ENCODE measurements around the gene SCYL2.
"Not testable (repeated sequence)": the region's sequence is repeated elsewhere in the genome, so short reads cannot be mapped to it uniquely, and the experiment has no call there.

SCYL2 gene, protein sequence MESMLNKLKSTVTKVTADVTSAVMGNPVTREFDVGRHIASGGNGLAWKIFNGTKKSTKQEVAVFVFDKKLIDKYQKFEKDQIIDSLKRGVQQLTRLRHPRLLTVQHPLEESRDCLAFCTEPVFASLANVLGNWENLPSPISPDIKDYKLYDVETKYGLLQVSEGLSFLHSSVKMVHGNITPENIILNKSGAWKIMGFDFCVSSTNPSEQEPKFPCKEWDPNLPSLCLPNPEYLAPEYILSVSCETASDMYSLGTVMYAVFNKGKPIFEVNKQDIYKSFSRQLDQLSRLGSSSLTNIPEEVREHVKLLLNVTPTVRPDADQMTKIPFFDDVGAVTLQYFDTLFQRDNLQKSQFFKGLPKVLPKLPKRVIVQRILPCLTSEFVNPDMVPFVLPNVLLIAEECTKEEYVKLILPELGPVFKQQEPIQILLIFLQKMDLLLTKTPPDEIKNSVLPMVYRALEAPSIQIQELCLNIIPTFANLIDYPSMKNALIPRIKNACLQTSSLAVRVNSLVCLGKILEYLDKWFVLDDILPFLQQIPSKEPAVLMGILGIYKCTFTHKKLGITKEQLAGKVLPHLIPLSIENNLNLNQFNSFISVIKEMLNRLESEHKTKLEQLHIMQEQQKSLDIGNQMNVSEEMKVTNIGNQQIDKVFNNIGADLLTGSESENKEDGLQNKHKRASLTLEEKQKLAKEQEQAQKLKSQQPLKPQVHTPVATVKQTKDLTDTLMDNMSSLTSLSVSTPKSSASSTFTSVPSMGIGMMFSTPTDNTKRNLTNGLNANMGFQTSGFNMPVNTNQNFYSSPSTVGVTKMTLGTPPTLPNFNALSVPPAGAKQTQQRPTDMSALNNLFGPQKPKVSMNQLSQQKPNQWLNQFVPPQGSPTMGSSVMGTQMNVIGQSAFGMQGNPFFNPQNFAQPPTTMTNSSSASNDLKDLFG

DNA sequence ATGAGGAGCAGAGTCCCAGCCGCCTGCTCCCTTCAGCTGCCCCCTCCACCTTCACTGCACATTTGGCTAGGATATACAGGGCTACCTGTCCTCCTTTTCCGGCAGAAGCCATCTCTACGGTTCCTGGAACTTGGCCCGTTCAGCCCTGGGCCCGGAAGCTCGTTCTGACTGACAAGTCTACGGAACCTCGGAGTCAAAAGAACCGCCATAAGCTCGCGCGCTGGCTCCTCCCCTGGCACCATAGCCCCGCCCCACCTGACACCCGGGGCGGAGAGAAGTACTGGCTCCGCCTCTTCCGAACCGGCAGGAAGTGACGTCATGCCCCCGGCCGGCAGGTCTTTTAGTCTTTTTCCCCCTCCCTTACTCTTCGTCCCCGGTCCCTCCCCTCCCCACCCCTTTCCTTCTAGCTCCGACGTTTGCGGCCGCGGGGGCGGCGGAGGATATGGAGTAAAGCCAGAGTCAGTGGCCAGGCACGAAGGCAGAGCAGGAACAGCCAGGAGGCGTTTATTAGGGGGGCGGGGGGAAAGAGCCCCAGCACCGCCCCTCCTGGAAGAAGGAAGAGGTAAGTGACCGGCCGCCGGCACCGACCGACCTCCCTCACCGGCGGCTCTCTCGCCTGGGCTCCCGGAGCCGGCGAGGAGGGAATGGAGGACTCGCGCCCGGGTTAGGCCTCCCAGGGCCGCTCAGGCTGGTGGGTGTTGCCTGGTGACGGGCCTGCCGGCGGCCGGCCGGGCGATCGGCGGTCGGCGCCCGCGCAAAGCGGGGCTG, at the start of gene SCYL2, which contains the start of gene DEPDC4:
SCYL2 (plus strand) TSS at position 343 of the 768 bp plus-strand sequence. CDS start 15,794 bp downstream, outside the sequence.
DEPDC4 (minus strand) TSS at position 245 of the 768 bp plus-strand sequence; CDS start at position 242, 3 bp downstream.
- in situ Hi-C loops (cut with MboI; ENCODE audit: low sequenced_read_pairs), result no loop called here
- H3K36me3 ChIP-seq (replicated peaks), result no peaks in the 10 kb centered on the region
- no peaks in the 10 kb centered on the region for H3K9me3 ChIP-seq
- DNase-seq (ENCODE audit: low spot score in 2 of 2), result peak; percentile 95 to 96
- no peaks in the 10 kb centered on the region for H3K27me3 ChIP-seq (ENCODE audit: low read depth)
- H3K4me3 ChIP-seq, result peak within 1 kb of the TSS; percentile 73
- H3K4me1 ChIP-seq, result peaks cover 32% of the 10 kb centered on the region

DNA sequence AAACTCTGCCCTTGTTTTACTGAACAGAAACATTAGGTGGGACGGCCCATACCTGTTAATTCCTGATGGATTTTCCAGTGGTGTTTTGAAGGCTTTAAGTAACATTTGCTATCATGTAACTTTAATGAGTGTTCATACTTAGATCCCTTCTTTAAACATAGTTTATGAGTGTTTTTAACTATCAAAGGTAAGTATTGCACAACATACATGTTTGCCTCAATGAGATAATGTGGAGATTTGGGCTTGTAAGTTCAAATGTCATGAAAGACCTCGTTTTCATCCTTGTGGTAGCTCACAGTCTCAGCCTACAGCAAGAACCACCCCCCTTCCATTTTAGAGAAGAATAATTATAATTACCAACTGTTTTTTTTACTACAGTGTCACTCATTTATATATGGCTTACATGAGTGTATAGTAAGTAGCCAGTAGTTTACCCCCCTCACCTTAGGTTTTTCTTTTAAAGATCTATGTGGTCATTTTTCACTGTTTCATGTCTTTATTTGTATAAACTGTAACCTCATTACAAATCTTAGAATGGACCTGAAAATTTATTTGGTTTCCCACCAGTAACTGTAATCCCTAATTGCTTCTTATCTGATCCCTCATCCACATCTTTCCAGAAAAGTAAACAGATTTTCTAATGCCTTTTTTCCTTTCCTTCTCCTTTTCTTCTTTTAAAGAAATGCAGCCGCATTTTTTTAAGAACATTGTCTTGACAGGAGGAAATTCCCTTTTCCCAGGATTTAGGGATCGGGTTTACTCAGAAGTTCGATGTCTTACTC, 47.5 kb upstream of the SCYL2 start:
- peaks cover 15% of the 10 kb centered on the region for H3K36me3 ChIP-seq (replicated peaks)
- H3K27me3 ChIP-seq (ENCODE audit: low read depth), result no peaks in the 10 kb centered on the region
- no peaks in the 10 kb centered on the region for H3K4me1 ChIP-seq
- in situ Hi-C loops (cut with MboI; ENCODE audit: low sequenced_read_pairs), result no loop called here
- DNase-seq (ENCODE audit: low spot score in 2 of 2), result no peak
- H3K9me3 ChIP-seq, result no peaks in the 10 kb centered on the region
- H3K4me3 ChIP-seq, result no peak overlapping the region

DNA sequence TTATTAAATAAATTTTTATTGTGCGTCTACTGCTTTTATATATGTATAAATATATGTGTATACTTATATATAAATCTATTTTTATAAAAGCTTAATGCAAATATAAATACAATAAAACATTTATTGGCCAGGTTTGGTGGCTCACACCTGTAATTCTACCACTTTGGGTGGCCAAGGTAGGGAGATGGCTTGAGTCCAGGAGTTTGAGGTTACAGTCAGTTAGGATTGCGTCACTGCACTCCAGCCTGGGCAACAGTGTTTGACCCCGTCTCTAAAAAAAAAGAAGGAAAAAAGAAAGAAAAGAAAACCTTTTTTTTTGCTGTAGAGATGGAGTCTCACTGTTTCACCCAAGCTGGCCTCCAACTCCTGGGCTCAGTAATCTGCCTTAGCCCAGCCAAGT, 45.5 kb upstream of the SCYL2 start:
- no peak overlapping the region for H3K4me3 ChIP-seq
- no peak for DNase-seq (ENCODE audit: low spot score in 2 of 2)
- H3K9me3 ChIP-seq, result no peaks in the 10 kb centered on the region
- no peaks in the 10 kb centered on the region for H3K4me1 ChIP-seq
- in situ Hi-C loops (cut with MboI; ENCODE audit: low sequenced_read_pairs), result no loop called here
- H3K27me3 ChIP-seq (ENCODE audit: low read depth), result no peaks in the 10 kb centered on the region
- peaks cover 26% of the 10 kb centered on the region for H3K36me3 ChIP-seq (replicated peaks)

DNA sequence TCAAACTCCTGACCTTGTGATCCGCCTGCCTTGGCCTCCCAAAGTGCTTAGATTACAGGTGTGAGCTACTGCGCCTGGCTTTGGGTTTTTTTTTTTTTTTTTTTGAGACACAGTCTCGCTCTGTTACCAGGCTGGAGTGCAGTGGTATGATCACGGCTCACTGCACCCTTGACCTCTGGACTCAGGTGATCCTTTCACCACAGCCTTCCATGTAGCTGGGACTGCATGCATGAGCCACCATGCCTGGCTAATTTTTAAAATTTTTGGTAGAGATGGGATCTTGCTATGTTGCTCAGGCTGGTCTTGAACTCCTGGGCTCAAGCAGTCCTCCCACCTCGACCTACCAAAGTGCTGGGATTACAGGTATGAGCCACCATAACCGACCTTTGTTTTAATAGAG, 44.8 kb upstream of the SCYL2 start:
- in situ Hi-C loops (cut with MboI; ENCODE audit: low sequenced_read_pairs); H3K4me3 ChIP-seq; H3K9me3 ChIP-seq; H3K27me3 ChIP-seq (ENCODE audit: low read depth); H3K4me1 ChIP-seq; DNase-seq (ENCODE audit: low spot score in 2 of 2): not testable (repeated sequence)
- peaks cover 26% of the 10 kb centered on the region for H3K36me3 ChIP-seq (replicated peaks)

DNA sequence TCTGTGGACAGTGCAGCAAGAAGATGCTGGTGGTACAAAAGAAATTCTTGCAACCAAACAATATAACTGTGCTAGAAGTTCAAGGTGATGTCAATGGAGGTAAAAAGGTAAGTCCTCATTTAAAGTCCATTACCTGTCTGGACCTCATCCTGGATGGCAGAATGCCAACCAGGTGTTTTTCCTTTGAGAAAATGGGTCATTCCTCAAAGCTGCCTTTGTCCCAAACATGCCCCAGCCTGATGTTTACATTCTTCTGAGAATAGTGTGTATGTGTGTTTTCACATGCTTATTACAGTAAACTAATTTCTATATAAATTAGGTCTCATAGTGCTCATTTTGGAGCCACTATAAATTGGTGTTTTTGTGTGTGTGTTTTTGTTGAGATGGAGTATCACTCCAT, 41.5 kb upstream of the SCYL2 start:
- no peak for DNase-seq (ENCODE audit: low spot score in 2 of 2)
- Histone ChIP-seq H3K4me3 (no peak overlapping the region), H3K9me3 (no peaks in the 10 kb centered on the region), H3K36me3 (replicated peaks) (peaks cover 14% of the 10 kb centered on the region), H3K4me1 (no peaks in the 10 kb centered on the region), H3K27me3 (ENCODE audit: low read depth) (no peaks in the 10 kb centered on the region)
- in situ Hi-C loops (cut with MboI; ENCODE audit: low sequenced_read_pairs), result no loop called here

DNA sequence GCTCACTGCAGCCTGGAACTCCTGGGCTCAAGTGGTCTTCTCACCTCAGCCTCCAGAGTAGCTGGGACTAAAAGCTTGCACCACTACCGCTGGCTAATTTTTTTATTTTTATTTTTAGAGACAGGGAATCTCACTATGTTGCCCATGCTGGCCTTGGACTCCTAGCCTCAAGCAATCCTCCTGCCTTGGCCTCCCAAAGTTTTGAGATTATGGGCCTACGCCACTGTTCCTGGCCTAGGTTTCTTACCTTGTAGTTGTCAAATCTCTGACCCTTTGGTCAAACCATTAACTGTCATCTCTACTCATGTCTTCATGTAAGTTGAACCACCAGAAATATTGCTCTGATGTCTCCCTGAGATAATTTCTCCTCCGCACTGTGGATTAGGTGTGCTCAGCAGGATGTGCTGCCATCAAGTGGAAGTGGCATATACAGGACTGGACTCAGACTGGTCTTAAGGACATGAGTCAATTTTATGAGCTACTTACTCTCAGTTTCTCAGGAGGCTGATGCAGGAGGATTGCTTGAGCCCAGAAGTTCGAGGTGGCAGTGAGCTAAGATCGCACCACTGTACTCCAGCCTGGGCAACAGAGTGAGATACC, 37.8 kb upstream of the SCYL2 start:
- H3K4me3 ChIP-seq, result no peak overlapping the region
- DNase-seq (ENCODE audit: low spot score in 2 of 2), result peak in 1 of 2 experiments; percentile 22
- no peaks in the 10 kb centered on the region for H3K27me3 ChIP-seq (ENCODE audit: low read depth)
- H3K36me3 ChIP-seq (replicated peaks), result peaks cover 11% of the 10 kb centered on the region
- H3K9me3 ChIP-seq, result no peaks in the 10 kb centered on the region
- in situ Hi-C loops (cut with MboI; ENCODE audit: low sequenced_read_pairs), result no loop called here
- H3K4me1 ChIP-seq, result no peaks in the 10 kb centered on the region

DNA sequence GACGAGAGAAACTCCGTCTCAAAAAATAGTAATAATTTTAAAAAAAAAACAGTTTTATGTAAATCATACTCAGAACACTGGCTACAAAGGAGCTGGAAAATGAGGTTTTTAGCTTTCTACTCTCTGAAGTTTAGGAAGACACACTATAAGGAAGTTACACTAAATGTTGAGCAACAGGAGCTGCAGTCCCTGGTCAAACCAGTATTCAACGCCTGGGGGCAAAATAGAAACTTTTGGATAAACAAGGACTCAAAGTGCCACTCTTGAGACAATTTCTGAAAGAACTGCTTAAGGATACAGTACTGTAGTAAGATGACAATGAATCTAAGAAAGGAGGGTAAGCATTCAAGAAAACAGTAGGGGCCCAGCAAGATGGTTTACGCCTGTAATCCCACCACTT, 37.1 kb upstream of the SCYL2 start:
- Histone ChIP-seq H3K9me3 (no peaks in the 10 kb centered on the region), H3K4me1 (no peaks in the 10 kb centered on the region), H3K36me3 (replicated peaks) (peaks cover 8% of the 10 kb centered on the region), H3K27me3 (ENCODE audit: low read depth) (no peaks in the 10 kb centered on the region), H3K4me3 (no peak overlapping the region)
- DNase-seq (ENCODE audit: low spot score in 2 of 2), result no peak
- in situ Hi-C loops (cut with MboI; ENCODE audit: low sequenced_read_pairs), result loop anchor here (10.0 kb wide), 1 partner anchor 315 kb away; no protein-coding TSS in a partner anchor

DNA sequence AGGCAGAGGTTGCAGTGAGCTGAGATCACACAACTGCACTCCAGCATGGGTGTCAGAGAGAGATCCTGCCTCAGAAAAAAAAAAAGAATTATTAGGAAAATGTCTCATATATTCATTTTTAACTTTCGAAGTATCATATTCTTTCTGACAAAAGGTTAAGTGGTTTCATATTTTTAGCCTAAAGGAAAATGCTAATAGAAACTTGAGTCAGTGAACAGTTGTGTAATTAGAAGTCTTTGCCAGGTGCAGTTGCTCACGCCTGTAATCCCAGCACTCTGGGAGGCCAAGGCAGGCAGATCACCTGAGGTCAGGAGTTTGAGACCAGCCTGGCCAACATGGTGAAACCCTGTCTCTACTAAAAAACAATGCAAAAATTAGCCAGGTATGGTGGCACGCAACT, 35.1 kb upstream of the SCYL2 start:
- H3K4me1 ChIP-seq; H3K36me3 ChIP-seq (replicated peaks); H3K9me3 ChIP-seq; DNase-seq (ENCODE audit: low spot score in 2 of 2); H3K4me3 ChIP-seq; H3K27me3 ChIP-seq (ENCODE audit: low read depth): not testable (repeated sequence)
- in situ Hi-C loops (cut with MboI; ENCODE audit: low sequenced_read_pairs), result loop anchor here (10.0 kb wide), 1 partner anchor 313 kb away; no protein-coding TSS in a partner anchor

DNA sequence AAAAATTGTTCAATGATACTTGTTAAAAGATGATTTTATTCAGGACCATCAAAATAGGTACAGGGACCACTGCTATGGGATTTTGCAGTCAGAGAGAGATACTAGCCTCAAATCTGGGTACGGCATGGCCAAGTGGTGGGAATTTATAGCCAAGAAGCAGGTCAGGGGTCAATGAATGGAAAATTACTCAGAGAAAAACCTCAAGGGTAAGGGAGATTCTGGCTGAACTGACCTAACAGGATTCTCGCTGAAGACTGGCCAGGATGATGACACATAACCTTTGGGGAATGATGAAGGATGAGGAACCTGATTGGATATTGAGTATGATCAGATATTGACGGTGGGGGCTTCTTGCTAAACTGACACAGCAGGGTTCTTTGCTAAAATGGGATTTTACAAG, 32.8 kb upstream of the SCYL2 start:
- no peak for DNase-seq (ENCODE audit: low spot score in 2 of 2)
- Histone ChIP-seq H3K36me3 (replicated peaks) (no peaks in the 10 kb centered on the region), H3K4me1 (no peaks in the 10 kb centered on the region), H3K27me3 (ENCODE audit: low read depth) (no peaks in the 10 kb centered on the region), H3K4me3 (no peak overlapping the region), H3K9me3 (no peaks in the 10 kb centered on the region)
- in situ Hi-C loops (cut with MboI; ENCODE audit: low sequenced_read_pairs), result loop anchor here (10.0 kb wide), 1 partner anchor 311 kb away; no protein-coding TSS in a partner anchor

DNA sequence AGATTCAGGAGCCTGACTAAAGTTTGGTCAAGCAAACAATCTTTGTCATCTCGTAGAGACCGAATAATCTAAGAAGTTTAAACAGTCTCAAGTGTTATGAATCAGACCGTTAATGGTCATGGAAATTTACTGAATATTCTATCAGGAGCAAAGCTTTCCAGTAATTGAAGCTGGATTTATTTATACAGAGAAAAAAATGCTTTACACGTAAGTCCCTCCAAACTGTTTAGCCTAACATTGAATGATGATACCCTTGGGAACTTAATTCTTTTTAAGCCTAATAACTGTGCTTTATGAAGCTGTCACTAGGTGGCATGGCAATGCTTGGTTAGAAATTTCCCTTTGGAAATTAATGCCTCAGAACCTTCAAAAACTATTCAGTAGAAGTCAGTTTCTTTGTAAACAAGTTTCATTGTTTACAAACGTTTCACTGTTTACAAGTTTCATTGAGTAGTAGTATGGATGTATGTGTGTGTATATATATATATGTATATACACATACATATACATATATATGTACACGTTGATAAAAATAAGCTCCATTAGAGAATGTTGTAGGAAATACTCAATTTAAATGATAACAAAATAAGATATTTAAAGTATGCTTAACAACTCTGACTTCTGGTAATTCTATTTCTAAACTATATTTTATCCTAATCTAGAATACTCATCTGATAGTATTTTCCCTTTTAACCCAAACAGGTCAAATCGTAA, 32.2 kb upstream of the SCYL2 start:
- Histone ChIP-seq H3K4me3 (no peak overlapping the region), H3K36me3 (replicated peaks) (no peaks in the 10 kb centered on the region), H3K9me3 (no peaks in the 10 kb centered on the region), H3K4me1 (no peaks in the 10 kb centered on the region), H3K27me3 (ENCODE audit: low read depth) (no peaks in the 10 kb centered on the region)
- DNase-seq (ENCODE audit: low spot score in 2 of 2), result peak; percentile 24 to 71
- in situ Hi-C loops (cut with MboI; ENCODE audit: low sequenced_read_pairs), result loop anchor here (10.0 kb wide), 1 partner anchor 310 kb away; no protein-coding TSS in a partner anchor

DNA sequence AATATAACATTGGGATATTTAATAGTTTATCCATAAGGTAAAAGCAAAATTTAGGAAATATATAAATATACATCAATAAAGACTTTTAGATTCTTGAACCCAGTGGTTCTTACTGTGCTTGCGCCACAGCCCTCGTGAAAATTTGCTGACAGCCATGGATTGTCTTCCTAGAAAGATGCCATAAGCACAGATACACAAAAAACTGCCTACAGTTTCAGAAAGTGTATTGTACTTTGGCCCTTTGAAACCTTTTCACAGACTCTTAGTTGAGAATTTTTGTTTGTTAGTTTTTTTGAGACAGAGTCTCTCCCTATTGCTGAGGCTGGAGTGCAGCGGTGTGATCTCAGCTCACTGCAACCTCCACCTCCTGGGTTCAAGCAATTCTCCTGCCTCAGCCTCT, 28.2 kb upstream of the SCYL2 start:
- no peak for DNase-seq (ENCODE audit: low spot score in 2 of 2)
- Histone ChIP-seq H3K36me3 (replicated peaks) (no peaks in the 10 kb centered on the region), H3K4me3 (no peak overlapping the region), H3K4me1 (no peaks in the 10 kb centered on the region), H3K9me3 (no peaks in the 10 kb centered on the region), H3K27me3 (ENCODE audit: low read depth) (no peaks in the 10 kb centered on the region)
- in situ Hi-C loops (cut with MboI; ENCODE audit: low sequenced_read_pairs), result loop anchor here (10.0 kb wide), 1 partner anchor 306 kb away; no protein-coding TSS in a partner anchor

DNA sequence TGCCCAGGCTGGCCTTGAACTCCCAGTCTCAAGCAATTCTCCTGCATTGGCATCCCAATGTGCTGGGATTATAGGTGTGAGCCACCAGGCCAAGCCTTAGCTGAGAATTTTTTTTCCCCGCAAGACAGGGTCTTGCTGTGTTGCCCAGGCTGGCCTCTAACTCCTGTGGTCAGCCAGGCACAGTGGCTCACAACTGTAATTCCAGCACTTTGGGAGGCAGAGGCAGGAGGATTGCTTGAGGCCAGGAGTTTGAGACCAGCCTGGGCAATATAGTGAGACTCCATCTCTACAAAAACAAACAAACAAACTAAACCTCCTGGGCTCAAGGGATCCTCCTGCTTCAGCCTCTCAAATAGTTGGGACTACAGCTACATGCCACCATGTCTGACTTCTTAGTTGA, 27.4 kb upstream of the SCYL2 start:
- Histone ChIP-seq H3K27me3 (ENCODE audit: low read depth) (no peaks in the 10 kb centered on the region), H3K9me3 (no peaks in the 10 kb centered on the region), H3K4me3 (no peak overlapping the region), H3K4me1 (no peaks in the 10 kb centered on the region), H3K36me3 (replicated peaks) (no peaks in the 10 kb centered on the region)
- in situ Hi-C loops (cut with MboI; ENCODE audit: low sequenced_read_pairs), result loop anchor here (10.0 kb wide), 1 partner anchor 305 kb away; no protein-coding TSS in a partner anchor
- no peak for DNase-seq (ENCODE audit: low spot score in 2 of 2)
